Nephron (organoid): ENCODE data around the gene CLK4.

Experiments
- H3K27ac Mint-ChIP-seq, 3 experiments: 2 replicates each; pipeline ENCODE4 v1.8.0; 2020; ENCODE audit warnings: mixed read lengths in 3 of 3, mild to moderate bottlenecking in 2 of 3, moderate library complexity in 1 of 3
- H3K27me3 Mint-ChIP-seq: 2 replicates; pipeline ENCODE4 v1.8.0; 2021; ENCODE audit warnings: low read depth, mild to moderate bottlenecking, moderate library complexity, mixed read lengths
- H3K36me3 Mint-ChIP-seq: 2 replicates; pipeline ENCODE4 v1.8.0; 2020; ENCODE audit warnings: low read depth, mixed read lengths
- H3K4me1 Mint-ChIP-seq: 2 replicates; pipeline ENCODE4 v1.8.0; 2020; ENCODE audit warnings: mixed read lengths
- H3K4me3 Mint-ChIP-seq, 3 experiments: 2 replicates each; pipeline ENCODE4 v1.8.0; 2020; ENCODE audit warnings: mild to moderate bottlenecking in 3 of 3, mixed read lengths in 3 of 3, moderate library complexity in 2 of 3
- H3K9me3 Mint-ChIP-seq: 2 replicates; pipeline ENCODE4 v1.8.0; 2020; ENCODE audit warnings: mixed read lengths
- TF ChIP-seq, protein P1 (sequence below), 3 experiments: fragments of 200-600 bp; sonication (generic); IDR thresholded peaks; one replicate each; pipeline ENCODE4 v1.5.0; 2021; ENCODE audit warnings: antibody characterized with exemption in 3 of 3; ENCODE audit not compliant: unreplicated experiment in 3 of 3

CLK4 gene

DNA sequence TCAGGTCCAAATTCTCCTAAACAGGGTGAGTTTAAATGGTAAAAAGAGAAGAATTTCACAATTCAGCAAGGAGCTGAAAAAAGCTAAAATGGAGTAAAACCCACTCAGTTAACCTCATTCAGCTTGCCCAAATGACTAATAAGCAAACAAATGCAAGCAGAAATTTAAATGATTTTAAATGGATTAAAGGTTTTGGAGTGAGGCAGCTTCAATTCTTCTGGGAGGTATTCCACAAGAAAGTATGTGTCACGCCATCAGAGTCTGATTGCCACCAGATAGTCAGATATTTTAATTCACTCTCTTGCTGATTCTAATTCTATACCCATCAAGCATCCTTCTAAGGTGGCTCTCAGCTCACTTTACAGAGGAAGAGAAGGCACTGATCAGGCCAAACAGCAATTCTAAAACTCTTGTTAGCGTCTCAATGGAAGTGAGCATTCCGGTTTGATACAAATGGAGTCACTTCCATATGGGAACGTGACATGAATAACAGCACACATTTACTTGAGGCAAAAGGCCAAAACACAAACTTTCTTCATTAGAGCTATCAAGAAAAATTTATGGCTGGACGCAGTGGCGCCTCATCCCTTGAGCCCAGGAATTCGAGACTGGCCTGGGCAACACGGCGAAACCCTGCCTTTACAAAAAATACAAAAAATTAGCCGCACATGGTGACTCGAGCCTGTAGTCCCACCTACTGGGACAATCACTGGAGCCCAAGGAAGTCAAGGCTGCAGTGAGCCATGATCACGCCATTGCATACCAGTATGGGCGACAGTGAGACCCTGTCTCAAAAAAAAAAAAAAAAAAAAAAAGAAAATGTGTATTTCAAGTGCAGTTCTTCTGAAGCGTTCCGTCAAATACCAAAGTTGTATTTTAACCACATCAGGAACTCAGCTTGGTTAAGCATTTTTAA, 2.0 kb downstream of the CLK4 start:
- peak overlapping the region; percentile 97 to 100 (median 97) for H3K4me3 Mint-ChIP-seq
- H3K36me3 Mint-ChIP-seq, result peaks cover 31% of the 10 kb centered on the region
- TF ChIP-seq, protein P1, sequence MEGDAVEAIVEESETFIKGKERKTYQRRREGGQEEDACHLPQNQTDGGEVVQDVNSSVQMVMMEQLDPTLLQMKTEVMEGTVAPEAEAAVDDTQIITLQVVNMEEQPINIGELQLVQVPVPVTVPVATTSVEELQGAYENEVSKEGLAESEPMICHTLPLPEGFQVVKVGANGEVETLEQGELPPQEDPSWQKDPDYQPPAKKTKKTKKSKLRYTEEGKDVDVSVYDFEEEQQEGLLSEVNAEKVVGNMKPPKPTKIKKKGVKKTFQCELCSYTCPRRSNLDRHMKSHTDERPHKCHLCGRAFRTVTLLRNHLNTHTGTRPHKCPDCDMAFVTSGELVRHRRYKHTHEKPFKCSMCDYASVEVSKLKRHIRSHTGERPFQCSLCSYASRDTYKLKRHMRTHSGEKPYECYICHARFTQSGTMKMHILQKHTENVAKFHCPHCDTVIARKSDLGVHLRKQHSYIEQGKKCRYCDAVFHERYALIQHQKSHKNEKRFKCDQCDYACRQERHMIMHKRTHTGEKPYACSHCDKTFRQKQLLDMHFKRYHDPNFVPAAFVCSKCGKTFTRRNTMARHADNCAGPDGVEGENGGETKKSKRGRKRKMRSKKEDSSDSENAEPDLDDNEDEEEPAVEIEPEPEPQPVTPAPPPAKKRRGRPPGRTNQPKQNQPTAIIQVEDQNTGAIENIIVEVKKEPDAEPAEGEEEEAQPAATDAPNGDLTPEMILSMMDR (IDR thresholded peaks at IDR 0.05; ENCODE audit: unreplicated experiment in 3 of 3), result no peak
- H3K27me3 Mint-ChIP-seq, result peaks cover 9% of the 10 kb centered on the region
- H3K27ac Mint-ChIP-seq, result peak overlapping the region; percentile 81 to 100 (median 99)
- no peaks in the 10 kb centered on the region for H3K9me3 Mint-ChIP-seq
- peaks cover 36% of the 10 kb centered on the region for H3K4me1 Mint-ChIP-seq

DNA sequence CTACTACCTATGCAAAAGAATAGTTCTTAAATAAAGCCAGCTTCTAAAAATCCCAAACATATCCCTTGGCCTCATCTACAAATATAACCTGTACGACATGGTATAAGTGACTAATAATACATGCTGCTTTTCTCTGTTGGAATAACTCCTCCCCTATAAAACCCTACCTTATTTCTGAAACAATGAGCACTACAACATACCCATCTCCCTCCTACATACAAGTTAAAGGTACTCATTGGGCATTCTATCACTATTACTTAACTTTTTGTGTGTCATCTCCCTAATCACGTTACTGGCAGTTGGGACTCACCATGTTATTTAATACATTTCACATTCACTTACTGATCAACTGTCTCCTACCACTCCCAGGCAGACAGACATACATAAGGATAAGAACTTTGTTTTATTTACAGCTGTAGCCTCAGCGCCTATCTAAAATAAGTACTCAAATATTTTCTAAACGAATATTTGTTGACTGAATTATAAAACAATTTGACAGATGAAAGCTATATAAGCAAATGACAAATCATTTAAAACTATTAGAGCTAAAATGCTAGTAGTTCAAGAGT, 4.1 kb downstream of the CLK4 start:
- Mint-ChIP-seq H3K27ac (no peak overlapping the region), H3K4me1 (peaks cover 28% of the 10 kb centered on the region), H3K27me3 (peaks cover 6% of the 10 kb centered on the region), H3K4me3 (no peak overlapping the region), H3K9me3 (no peaks in the 10 kb centered on the region), H3K36me3 (peaks cover 48% of the 10 kb centered on the region)
- TF ChIP-seq, protein P1 (IDR thresholded peaks at IDR 0.05; ENCODE audit: unreplicated experiment in 3 of 3), result no peak

DNA sequence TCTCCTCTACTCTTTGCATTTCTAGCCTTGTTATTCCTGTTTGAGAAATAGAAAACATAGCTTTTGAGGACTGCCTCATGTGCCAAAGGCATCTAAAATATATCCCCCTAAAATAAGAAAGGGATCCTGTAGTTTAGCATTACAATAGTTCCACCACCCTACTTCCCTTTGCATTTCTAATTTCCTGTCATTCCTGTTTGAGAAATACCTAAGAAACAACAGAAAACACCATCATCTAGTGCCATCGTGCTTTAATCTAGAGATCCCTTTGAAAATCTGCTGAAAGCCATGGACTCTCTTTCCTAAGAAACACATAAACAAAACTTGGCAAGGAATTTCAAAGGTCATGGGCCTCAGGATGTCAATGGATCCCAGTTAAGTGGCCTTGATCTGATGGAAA, 7.5 kb downstream of the CLK4 start:
- H3K27ac Mint-ChIP-seq, result no peak overlapping the region
- no peaks in the 10 kb centered on the region for H3K9me3 Mint-ChIP-seq

GRCh38 chr5:178612299-178612698, 14.6 kb downstream of the CLK4 start:
- TF ChIP-seq, protein P1 (IDR thresholded peaks at IDR 0.05; ENCODE audit: unreplicated experiment in 3 of 3), result no peak
- H3K4me1 Mint-ChIP-seq, result no peaks in the 10 kb centered on the region

More for the DNA sequence above, 7.5 kb downstream of the CLK4 start:
- no peak overlapping the region for H3K4me3 Mint-ChIP-seq
- TF ChIP-seq, protein P1 (IDR thresholded peaks at IDR 0.05; ENCODE audit: unreplicated experiment in 3 of 3), result no peak
- H3K27me3 Mint-ChIP-seq, result no peaks in the 10 kb centered on the region
- peaks cover 17% of the 10 kb centered on the region for H3K4me1 Mint-ChIP-seq
- peaks cover 75% of the 10 kb centered on the region for H3K36me3 Mint-ChIP-seq

DNA sequence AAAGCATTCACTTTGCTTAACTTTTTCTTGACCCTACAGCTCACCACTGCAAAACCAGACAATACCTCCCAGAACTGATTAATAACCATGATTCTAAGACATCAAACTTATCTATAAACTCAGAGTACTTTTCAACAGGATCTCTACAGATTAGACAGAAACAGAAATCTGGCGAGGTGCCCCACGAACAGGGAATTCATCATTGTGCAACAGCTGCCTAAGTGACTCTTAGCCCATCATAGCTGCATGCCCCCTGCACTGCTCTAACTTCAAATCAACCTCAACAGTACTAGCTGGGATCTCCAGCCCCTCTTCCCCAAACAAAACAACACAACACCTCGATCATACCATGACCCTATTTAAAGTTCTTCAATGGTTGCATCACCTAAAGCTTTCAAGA, 20.6 kb downstream of the CLK4 start:
- Mint-ChIP-seq H3K27me3 (no peaks in the 10 kb centered on the region), H3K4me1 (no peaks in the 10 kb centered on the region)
- TF ChIP-seq, protein P1 (IDR thresholded peaks at IDR 0.05; ENCODE audit: unreplicated experiment in 3 of 3), result no peak

More at GRCh38 chr5:178612299-178612698, 14.6 kb downstream of the CLK4 start:
- Mint-ChIP-seq H3K4me3 (no peak overlapping the region), H3K27ac (no peak overlapping the region), H3K27me3 (no peaks in the 10 kb centered on the region), H3K36me3 (peaks cover 85% of the 10 kb centered on the region), H3K9me3 (no peaks in the 10 kb centered on the region)

More for the DNA sequence above, 20.6 kb downstream of the CLK4 start:
- Mint-ChIP-seq H3K9me3 (no peaks in the 10 kb centered on the region), H3K27ac (no peak overlapping the region), H3K4me3 (no peak overlapping the region), H3K36me3 (peaks cover 94% of the 10 kb centered on the region)
